HG03045 (cell line): ENCODE results near the gene OR2M2.

Experiments used
- ATAC-seq: cut with Tn5 transposase; IDR thresholded peaks from one replicate; pipeline ENCODE4 v1.9.1; 2021; ENCODE audit warnings: mild to moderate bottlenecking, moderate library complexity; ENCODE audit not compliant: unreplicated experiment

OR2M2 gene, protein sequence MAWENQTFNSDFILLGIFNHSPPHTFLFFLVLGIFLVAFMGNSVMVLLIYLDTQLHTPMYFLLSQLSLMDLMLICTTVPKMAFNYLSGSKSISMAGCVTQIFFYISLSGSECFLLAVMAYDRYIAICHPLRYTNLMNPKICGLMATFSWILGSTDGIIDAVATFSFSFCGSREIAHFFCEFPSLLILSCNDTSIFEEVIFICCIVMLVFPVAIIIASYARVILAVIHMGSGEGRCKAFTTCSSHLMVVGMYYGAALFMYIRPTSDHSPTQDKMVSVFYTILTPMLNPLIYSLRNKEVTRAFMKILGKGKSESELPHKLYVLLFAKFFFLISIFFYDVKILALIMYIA

DNA sequence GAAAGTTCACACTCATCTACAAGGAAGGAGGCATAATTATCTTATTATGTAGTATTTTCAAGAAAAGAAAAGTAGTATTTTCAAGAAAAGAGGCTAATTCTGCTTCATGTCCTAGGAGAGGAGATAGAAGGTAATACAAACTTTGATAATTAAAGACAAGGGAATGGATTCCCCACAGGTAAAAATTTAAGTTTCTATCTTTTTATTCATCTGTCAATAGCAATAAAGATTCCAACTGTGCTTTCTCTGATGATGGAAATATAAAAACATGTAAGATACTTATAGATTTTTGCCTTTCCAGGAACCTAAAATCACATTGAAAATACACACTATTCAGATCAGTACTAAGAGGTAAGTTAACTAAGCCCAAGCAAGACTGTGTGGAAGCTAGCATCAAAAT is at the start of gene OR2M2:
OR2M2 (plus strand) TSS at position 301 of the 400 bp plus-strand sequence. CDS start 5,165 bp downstream, outside the sequence.
- ATAC-seq: no peak

DNA sequence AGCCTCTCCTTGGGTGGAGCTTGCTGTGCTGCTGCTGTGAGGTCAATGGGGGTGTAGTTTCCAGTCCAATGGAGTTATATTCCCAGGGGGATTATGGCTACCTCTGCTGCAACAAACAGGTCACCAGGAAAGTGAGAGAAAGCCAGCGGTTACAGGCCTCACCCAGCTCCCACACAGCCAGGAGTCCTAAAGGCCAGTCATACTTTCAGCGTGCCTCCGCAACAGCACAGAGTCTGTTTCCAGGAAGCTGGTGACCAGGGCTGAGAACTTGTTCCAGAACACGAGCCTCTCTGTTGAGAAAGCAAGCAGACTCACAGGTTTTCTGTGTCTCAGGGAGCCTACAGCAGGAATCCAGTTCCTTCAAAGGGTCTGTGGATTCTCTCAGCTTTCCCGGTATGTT is 47.0 kb upstream of the OR2M2 start:
- no peak for ATAC-seq

DNA sequence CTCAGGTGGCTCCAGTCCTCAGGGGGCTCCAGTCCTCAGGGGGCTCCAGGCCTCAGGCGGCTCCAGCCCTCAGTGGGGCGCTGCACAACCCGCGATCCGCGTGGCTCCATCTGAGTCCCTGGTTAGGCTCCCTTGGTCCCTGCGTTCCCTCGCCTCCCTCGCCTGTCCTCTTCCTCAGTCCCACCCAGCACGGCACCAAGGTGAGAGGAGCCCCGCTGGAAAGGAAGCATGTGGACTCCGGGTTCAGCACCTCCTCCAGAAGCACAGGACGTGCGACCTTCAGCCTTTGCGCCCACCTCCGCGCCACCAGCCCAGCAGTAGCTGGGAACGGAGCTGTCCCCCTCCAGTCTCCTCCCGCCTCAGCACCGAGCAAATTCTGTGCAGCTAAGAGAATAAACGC is 37.8 kb upstream of the OR2M2 start:
- ATAC-seq: no peak

DNA sequence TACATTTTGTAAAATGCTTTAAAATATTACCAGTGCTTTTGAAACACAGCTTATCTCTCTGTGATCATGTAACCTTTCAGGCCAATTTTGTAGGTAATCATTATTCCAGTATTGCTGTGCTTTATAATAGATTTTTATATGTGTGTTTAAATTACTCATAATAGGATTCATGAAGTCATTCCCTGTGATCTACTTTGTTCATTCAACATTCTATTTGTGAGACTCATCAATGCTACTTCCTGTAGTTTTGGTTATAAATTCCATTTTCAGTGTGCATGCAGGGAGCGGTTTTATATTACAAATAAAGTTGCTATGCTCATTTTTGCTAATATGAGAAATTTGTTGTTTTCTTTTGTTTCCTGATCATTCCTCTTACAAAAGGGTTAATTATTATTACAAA is 33.8 kb upstream of the OR2M2 start:
- ATAC-seq: no peak

DNA sequence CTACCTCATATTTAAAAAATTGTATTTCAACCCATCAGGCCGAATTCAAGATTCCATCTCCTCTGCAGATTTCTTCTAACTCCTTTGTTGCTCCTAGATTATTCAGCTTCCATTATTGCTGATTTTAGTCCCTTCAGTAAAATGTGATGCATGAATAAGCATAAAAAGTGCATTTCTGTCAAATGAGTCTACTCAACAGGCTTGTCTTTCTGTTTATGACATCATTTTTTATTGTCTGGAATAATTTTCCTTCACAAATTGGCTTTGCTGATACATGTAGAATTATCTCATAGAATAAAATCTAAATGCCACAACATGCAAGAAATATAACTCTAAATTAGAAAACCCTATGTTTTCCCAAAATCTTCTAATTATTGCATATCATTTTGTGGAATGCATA is 31.3 kb upstream of the OR2M2 start:
- no peak for ATAC-seq

DNA sequence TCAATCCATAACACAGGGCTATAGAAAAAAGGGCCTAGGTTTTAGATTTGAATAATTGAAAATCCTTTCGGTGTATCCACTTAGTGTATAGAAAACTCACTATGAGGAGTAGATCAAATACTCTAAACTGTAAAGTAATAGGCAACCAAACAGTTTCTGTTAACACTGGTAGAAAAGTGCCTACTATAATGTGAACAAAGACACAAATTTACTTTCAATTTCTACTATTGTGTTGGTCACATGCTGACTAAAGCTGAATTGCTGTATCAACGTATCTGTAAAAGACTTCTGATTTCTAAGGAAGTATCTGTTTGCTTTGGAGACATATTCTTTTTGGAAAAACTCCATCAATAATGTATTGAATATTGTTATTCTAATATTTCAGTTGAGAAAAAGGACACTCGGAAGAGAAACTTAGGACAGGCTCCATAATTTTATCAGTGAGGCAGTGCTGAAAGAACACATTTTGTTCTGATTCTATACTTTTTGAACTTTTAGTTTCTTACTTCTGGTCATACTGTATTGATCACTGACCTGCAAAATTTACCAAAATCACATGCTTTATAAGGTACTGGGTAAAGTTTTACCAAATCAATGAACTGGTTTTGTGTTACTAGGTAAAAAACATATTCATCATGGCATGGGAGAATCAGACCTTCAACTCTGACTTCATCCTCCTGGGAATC is 30.0 kb upstream of the OR2M2 start, which contains the start of gene OR2M5:
OR2M5 (plus strand) TSS at position 636 of the 686 bp plus-strand sequence; CDS start at position 636, 0 bp downstream.
- no peak for ATAC-seq

DNA sequence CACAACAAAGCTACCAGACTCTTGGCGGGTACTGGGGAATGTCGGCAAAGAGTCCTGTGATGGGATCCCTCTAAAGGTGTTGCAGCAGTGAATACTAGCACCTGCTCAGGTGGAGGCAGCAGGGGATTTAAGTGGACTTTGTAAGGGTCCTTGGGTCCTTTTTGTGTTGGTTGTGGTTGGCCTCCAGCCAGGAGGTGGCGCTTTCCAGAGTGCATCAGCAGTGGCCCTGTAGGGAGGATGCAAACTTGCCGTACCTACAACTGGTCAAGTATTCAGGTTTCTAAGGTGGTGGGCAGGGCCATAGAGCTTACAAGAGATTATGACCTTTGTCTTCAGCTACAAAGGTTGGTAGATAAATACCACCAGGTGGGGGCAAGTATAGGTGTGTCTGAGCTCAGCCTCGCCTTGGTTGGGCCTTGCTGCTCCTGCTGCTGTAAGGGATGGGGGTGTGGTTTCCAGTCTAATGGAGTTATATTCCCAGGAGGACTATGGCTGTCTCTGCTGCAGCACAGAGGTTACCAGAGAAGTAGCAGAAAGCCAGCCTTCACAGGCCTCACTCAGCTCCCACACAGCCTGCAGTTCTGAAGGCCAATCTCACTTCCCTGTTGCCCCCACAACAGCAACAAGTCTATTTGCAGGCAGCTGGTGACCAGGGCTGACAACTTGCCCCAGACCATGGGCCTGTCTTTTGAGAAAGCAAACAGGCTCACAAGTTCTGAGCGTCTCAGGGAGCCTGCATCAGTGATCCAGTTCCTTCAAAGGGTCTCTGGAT is 22.4 kb upstream of the OR2M2 start:
- no peak for ATAC-seq

DNA sequence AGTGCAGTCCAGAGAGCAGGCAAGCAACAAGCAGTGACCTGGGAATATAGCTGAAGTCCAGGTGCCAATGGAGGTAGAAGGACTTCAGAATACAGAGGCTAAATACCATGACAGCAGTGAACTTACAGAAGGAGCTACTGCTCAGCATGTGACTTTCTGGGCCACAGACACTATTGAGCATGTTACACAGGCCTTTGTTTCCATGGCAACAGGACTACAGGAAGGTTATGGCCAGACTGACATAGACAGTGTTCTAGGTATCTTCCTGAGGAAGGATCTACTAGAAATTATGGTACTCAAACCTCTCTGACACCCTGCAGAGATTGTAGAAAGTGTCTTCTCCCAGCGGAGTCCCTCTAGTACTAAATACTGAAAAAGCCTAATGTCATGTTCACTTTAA is 18.7 kb upstream of the OR2M2 start:
- ATAC-seq: no peak

DNA sequence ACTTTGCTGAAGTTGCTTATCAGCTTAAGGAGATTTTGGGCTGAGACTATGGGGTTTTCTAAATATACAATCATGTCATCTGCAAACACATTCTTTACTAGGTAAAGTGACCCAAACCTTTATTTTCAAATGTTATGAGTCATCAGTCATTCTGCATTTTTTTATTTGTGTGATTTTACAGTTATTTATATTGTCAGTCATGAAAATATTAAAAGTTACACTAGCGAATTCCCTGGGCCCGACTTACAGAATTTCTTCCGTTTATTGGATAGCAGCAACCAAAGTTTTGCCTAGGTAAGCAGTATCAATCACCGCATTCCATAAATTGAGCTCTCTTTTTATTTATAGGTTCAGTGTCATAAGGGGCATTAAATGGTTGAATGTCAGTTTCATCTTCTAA is 15.9 kb upstream of the OR2M2 start:
- ATAC-seq: no peak

DNA sequence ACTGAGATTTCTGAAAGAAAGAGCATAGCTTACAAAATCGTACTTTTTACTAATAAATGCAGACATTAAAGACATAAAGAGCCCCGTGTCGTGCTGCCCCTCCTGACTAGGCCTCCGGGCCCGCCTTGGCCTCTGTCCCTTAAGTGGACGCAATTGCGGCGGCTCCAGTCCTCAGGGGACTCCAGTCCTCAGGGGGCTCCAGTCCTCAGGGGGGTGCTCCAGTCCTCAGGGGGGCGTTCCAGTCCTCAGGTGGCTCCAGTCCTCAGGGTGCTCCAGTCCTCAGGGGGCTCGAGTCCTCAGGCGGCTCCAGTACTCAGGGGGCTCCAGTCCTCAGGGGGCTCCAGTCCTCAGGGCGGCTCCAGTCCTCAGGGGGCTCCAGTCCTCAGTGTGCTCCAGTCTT is 10.6 kb upstream of the OR2M2 start:
- ATAC-seq: no peak

DNA sequence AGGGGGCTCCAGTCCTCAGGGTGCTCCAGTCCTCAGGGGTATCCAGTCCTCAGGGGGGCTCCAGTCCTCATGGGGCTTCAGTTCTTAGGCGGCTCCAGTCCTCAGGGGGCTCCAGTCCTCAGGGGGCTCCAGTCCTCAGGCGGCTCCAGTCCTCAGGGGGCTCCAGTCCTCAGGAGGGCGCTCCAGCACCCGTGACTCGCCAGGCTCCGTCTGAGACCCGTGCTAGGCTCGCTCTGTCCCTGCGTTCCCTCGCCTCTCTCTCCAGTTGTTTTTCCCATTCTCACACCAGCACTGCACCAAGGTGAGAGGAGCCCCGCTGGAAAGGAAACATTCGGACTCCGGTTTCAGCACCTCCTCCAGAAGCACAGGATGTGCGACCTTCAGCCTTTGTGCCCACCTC is 9.4 kb upstream of the OR2M2 start:
- ATAC-seq: no peak

DNA sequence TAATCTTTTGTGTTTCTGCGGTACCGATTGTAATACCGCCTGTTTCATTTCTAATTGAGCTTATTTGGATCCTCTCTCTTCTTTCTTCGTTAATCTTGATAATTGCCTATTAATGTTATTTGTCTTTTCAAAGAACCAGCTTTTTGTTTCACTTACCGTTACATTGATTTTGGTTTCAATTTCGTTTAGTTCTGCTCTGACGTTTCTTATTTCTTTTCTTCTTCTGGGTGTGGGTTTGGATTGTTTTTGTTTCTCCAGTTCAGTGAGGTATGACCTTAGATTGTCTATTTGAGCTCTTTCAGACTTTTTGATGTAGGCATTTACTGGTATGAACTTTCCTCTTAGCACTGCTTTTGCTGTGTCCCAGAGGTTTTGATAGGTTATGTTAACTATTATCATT is 9.4 kb downstream of the OR2M2 start:
- ATAC-seq: no peak

DNA sequence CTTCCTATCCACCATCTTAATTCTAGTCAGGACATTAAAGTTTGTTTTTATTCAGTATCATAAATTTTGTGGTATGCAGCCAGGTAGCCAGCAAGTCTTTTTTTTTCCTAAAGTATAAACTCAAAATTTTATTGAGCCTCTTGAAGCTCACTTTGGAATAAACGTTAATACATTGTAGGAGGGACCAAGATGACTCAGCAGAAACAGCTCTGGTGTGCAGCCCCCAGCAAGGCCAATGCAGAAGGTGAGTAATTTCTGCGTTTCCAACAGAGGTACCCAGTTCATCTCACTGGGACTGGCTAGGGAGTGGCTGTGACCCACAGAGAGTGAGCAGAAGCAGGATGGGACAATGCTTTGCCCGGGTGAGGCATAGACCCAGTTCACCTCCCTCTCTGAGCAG is 12.7 kb downstream of the OR2M2 start:
- ATAC-seq: no peak

DNA sequence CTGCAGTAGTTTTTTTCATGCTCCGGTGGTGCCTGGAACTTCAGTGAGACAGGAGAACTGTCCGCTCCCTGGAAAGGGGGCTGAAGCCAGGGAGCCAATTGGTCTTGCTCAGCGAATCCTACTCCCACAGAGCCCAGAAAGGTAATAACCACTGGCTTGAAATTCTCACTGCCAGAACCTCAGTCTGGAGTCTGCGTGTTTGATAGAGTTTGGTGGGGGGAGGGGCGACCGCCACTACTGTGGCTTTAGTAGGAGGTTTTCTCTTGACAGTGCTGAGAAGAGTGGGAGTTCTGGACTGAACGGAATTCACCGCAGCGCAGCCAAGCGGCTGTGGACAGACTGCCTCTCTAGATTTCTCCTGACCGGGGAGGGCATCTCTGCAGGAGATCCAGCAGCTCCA is 14.4 kb downstream of the OR2M2 start:
- ATAC-seq: no peak

DNA sequence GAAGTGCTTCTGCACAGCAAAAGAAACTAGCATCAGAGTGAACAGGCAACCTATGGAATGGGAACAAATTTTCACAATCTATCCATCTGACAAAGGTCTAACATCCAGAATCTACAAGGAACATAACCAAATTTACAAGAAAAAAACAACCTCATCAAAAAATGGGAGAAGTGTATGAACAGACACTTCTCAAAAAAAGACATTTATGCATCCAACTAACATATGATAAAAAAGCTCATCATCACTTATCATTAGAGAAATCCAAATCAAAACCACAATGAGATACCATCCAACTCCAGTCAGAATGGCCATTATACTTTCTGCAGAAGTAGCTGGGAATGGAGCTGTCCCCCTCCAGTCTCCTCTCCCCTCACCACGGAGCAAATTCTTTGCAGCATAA is 19.5 kb downstream of the OR2M2 start:
- no peak for ATAC-seq

DNA sequence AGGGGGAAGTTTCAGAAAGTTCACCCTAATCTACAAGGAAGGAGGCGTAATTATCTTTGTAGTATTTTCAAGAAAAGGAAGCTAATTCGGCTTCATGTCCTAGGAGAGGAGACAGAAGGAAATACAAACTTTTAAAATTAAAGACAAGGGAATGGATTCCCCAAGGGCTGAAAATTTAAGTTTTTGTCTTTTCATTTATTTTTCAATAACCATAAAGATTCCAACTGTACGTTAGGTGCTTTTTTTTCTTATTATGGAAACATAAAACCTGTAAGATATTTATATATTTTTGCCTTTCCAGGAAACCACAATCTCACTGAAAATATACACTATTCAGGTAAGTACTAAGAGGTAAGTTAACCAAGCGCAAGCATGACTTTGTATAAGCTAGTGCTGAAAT is 22.3 kb downstream of the OR2M2 start, which contains the start of gene OR2M3:
OR2M3 (plus strand) TSS at position 301 of the 400 bp plus-strand sequence. CDS start 5,803 bp downstream, outside the sequence.
- no peak for ATAC-seq

DNA sequence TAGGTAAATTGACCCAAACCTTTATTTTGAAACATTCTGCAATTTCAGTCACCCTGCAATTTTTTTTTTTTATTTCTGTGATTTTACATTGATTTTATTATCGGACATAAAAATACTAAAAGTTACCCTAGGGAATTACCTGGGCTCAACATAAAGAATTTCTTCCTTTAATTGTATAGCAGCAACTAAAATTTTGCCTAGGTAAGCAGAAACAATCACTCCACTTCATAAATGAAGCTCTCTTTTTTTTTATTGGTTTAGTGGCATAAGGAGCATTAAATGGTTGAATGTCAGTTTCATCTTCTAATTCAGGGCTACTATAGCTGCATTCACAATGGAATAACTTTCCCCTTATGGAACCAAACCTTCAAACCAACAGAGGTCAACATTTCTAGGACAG is 41.3 kb downstream of the OR2M2 start:
- no peak for ATAC-seq

DNA sequence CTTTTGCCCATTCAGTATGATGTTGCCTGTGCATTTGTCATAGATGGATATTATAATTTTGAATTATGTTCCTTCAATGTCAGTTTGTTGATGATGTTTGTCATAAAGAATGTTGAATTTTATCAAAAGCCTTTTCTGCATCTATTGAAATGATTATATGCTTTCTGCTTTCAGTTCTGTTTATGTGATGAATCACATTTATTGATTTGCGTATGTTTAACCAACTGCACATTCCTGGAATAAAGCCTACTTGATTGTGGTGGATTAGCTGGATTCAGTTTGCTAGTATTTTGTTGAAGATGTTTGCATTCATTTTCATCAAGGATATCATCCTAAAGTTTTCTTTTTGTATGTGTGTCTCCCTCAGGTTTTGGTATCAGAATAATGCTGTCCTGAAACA is 50.9 kb downstream of the OR2M2 start:
- no peak for ATAC-seq

DNA sequence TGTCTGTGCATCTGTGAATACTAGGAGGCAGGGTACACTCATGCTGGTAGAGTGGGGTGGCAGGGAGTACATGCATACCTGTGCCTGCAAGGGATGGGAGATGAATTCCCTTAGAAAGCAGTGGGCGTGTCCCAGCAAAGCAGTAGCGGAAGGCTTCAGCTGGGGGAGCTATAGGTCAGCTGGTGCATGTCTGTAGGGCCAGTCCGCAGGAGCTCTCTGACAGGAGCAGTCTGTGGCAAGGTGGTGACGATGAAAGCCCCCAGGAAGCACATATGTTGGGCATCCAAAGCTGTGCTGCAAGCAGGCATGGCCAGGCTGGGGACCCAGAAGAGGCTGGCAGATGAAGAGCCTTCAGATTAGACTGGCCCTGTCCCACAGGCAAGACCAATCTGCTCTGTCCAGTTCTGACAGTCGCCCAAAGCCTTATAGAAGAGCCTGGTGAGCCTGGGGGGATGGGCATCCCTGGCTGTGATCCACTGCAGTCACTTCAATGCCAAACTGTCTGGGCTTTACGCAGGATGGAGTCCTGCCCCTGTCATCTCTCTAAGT is 54.8 kb downstream of the OR2M2 start:
- ATAC-seq: no peak
